Kidney (tissue), 22 donors: Measurements from ENCODE around the gene GTPBP2. TPM values are rescaled to one million over a fixed set of nuclear protein-coding genes. Genes with fewer than 3 reads are reported as not detected.
A peak's percentile ranks its signal among the peaks of the same experiment; 100 is the strongest.

Source experiments
- DNase-seq, 5 donors: peaks; one replicate each; pipeline ENCODE4 v3.0.0-alpha.2; 2013 to 2020
- FAIRE-seq: peaks from 2 replicates; lab custom pipeline; 2012; peaks lifted over from hg19 to GRCh38; lab: Jason Lieb, UNC
- H3K27ac ChIP-seq, 2 donors: one replicate each; pipeline ENCODE4 v1.7.0; 2013; ENCODE audit warnings: low read depth in 2 of 2, low read length in 2 of 2, inconsistent platforms in 1 of 2
- H3K27me3 ChIP-seq: one replicate; pipeline ENCODE4 v1.7.1; 2013; ENCODE audit warnings: low read length, inconsistent platforms; ENCODE audit not compliant: control insufficient read depth, insufficient read depth
- H3K36me3 ChIP-seq, 3 donors: one replicate each; pipeline versions ENCODE4 v1.7.0 to v1.7.1; 2013; ENCODE audit warnings: low read length in 3 of 3, control low read depth in 1 of 3, inconsistent platforms in 1 of 3; ENCODE audit not compliant: insufficient read depth in 3 of 3, control insufficient read depth in 2 of 3
- H3K4me1 ChIP-seq, 3 donors: one replicate each; pipeline versions ENCODE4 v1.7.0 to v1.7.1; 2013; ENCODE audit warnings: low read length in 3 of 3, inconsistent platforms in 1 of 3, low read depth in 1 of 3; ENCODE audit not compliant: control insufficient read depth in 2 of 3, insufficient read depth in 2 of 3
- H3K4me3 ChIP-seq, 3 donors: one replicate each; pipeline versions ENCODE4 v1.7.0 to v1.8.1; 2013; ENCODE audit warnings: low read length in 3 of 3, control low read depth in 1 of 3, inconsistent platforms in 1 of 3
- H3K9ac ChIP-seq, 3 donors: one replicate each; pipeline versions ENCODE4 v1.7.0 to v1.7.1; 2013; ENCODE audit warnings: low read length in 3 of 3, control low read depth in 1 of 3, inconsistent platforms in 1 of 3
- H3K9me3 ChIP-seq, 3 donors: one replicate each; pipeline versions ENCODE4 v1.7.0 to v1.7.1; 2013; ENCODE audit warnings: low read length in 3 of 3, control low read depth in 1 of 3, inconsistent platforms in 1 of 3; ENCODE audit not compliant: control insufficient read depth in 2 of 3, insufficient read depth in 1 of 3
- intact Hi-C: fragments of 100-400 bp; cut with DNase I; formaldehyde crosslinking; loops from one replicate; pipeline ENCODE4 v1.11.1; 2022
- long read RNA-seq, 10 donors: library from polyadenylated mRNA in 1 of 10; unstranded in 1 of 10; transcript quantifications; one replicate each; pipeline ENCODE4 v2.0.0 and lab custom pipeline, GENCODE V29; 2021 to 2026
- polyA plus RNA-seq: library from polyadenylated mRNA; stranded (reverse); fragments of 350-450 nt; fragmentation: Illumina TruSeq; extraction: RNeasy Lipid Tissue Mini Kit (QIAGEN cat#74804); gene quantifications from one replicate; pipeline ENCODE4 v1.2.3, GENCODE V29; 2014; ENCODE audit warnings: low read depth, low replicate concordance; ENCODE audit not compliant: insufficient read depth
- total RNA-seq: library from RNA; stranded (reverse); fragmentation: NEBNext Ultra II Directional; extraction: Animal tissue kit (Norgen Biotek cat#: 25700); gene quantifications from one replicate; pipeline ENCODE4 v1.2.1, GENCODE V29; 2021
- TF ChIP-seq, protein P1 (sequence below): IDR thresholded peaks from 3 replicates; pipeline ENCODE4 v1.5.1; 2012; ENCODE audit warnings: mild to moderate bottlenecking, moderate library complexity, borderline replicate concordance; ENCODE audit not compliant: insufficient read depth; ENCODE audit errors: extremely low read depth
- donor health status: control.
- donor health status: control.
- donor health status: control.
- donor health status: control.
- donor health status: control.
- donor health status: DM: yes; HTN: yes; CAD: no.
- donor health status: Normal renal cell carcinoma (clear cell type).

GTPBP2 gene, protein sequence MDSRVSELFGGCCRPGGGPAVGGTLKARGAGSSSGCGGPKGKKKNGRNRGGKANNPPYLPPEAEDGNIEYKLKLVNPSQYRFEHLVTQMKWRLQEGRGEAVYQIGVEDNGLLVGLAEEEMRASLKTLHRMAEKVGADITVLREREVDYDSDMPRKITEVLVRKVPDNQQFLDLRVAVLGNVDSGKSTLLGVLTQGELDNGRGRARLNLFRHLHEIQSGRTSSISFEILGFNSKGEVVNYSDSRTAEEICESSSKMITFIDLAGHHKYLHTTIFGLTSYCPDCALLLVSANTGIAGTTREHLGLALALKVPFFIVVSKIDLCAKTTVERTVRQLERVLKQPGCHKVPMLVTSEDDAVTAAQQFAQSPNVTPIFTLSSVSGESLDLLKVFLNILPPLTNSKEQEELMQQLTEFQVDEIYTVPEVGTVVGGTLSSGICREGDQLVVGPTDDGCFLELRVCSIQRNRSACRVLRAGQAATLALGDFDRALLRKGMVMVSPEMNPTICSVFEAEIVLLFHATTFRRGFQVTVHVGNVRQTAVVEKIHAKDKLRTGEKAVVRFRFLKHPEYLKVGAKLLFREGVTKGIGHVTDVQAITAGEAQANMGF
- 64.6 TPM for total RNA-seq
- 19.7 TPM for polyA plus RNA-seq
- long read RNA-seq, donor 1, partial matches to known transcripts = 0 of 2 reads
- long read RNA-seq, donor 1, other reads (novel, unspliced or antisense) = 0 of 2 reads
- long read RNA-seq, donor 2, partial matches to known transcripts = 0 of 3 reads
- long read RNA-seq, donor 2, other reads (novel, unspliced or antisense) = 0 of 3 reads
- long read RNA-seq, donor 3, partial matches to known transcripts = 0 of 1 reads
- long read RNA-seq, donor 3, other reads (novel, unspliced or antisense) = 0 of 1 reads
- long read RNA-seq, donor 4 = 0 reads
- long read RNA-seq, donor 5 = 0 reads
- long read RNA-seq, donor 6 = 0 reads
- long read RNA-seq, donor 7, partial matches to known transcripts = 14 of 21 reads
- long read RNA-seq, donor 7, other reads (novel, unspliced or antisense) = 5 of 21 reads
- long read RNA-seq, donor 8, partial matches to known transcripts = 17 of 27 reads
- long read RNA-seq, donor 8, other reads (novel, unspliced or antisense) = 9 of 27 reads
- long read RNA-seq, donor 9, partial matches to known transcripts = 0 of 3 reads
- long read RNA-seq, donor 9, other reads (novel, unspliced or antisense) = 0 of 3 reads
- long read RNA-seq, donor 10, transcript GTPBP2-202 (12 exons, 2,933 nt) = major isoform, 5 of 5 reads
- long read RNA-seq, donor 10, partial matches to known transcripts = 0 of 5 reads
- long read RNA-seq, donor 10, other reads (novel, unspliced or antisense) = 0 of 5 reads

DNA sequence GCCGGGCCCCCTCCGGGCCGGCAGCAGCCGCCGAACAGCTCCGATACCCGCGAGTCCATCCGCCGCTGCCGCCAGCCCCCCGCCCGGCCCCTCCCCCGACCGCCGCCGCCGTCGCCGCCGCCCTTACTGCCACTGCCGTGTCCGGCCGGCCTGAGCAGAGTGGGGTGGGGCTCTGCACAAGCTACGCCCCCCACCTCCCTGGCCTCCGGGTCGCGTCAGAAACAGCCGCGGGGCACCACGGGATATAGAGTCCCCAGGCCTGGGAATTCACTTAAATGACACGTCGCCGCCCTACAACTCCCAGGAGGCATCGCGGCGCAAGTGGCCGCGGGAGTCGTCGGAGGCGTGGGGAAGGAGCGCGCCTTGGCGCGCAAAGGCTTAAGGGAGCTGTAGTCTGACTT is at the start of gene GTPBP2:
Gene GTPBP2 (minus strand): TSS at position 161 of the 401 bp plus-strand sequence. CDS start 102 bp downstream, at position 59.
- H3K9ac ChIP-seq = peak within 1 kb of the TSS; percentile 82 to 99 (median 87)
- no peaks in the 10 kb centered on the region for H3K27me3 ChIP-seq
- intact Hi-C loops = no loop called here
- H3K4me1 ChIP-seq = peaks cover 0 to 12% (median 9%) of the 10 kb centered on the region in 3 donors
- peak; percentile 99 to 100 (median 99) for DNase-seq
- peaks cover 0 to 13% (median 11%) of the 10 kb centered on the region in 3 donors for H3K36me3 ChIP-seq
- TF ChIP-seq, protein P1, sequence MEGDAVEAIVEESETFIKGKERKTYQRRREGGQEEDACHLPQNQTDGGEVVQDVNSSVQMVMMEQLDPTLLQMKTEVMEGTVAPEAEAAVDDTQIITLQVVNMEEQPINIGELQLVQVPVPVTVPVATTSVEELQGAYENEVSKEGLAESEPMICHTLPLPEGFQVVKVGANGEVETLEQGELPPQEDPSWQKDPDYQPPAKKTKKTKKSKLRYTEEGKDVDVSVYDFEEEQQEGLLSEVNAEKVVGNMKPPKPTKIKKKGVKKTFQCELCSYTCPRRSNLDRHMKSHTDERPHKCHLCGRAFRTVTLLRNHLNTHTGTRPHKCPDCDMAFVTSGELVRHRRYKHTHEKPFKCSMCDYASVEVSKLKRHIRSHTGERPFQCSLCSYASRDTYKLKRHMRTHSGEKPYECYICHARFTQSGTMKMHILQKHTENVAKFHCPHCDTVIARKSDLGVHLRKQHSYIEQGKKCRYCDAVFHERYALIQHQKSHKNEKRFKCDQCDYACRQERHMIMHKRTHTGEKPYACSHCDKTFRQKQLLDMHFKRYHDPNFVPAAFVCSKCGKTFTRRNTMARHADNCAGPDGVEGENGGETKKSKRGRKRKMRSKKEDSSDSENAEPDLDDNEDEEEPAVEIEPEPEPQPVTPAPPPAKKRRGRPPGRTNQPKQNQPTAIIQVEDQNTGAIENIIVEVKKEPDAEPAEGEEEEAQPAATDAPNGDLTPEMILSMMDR = no peak
- peak within 1 kb of the TSS; percentile 80 to 87 (median 86) for H3K4me3 ChIP-seq
- FAIRE-seq = peak; percentile 13
- peak within 1 kb of the TSS; percentile 88 to 96 for H3K27ac ChIP-seq
- no peaks in the 10 kb centered on the region for H3K9me3 ChIP-seq

DNA sequence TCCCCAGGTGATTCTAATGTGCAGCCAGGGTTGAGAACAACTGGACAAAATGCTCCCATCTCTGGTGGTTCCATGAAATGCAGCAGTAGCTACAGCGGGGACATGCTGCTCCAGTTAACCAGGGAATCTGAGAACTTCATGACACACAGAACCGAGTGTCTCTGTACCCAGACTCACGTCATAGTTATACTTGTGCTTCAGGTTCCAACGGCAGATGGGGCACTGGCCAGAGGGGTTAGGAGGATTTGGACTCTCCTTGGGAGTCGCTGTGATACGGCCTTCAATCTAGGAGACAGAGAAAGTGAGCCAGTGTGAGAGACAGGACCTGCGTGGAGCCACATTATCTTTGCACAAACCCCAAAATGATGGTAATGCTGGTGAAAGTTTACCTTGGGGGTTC is 49.3 kb upstream of the GTPBP2 start:
- Histone ChIP-seq H3K9me3 (no peaks in the 10 kb centered on the region), H3K9ac (no peak overlapping the region), H3K4me3 (no peak overlapping the region), H3K27me3 (no peaks in the 10 kb centered on the region), H3K4me1 (no peaks in the 10 kb centered on the region), H3K27ac (no peak overlapping the region), H3K36me3 (peaks cover 4 to 68% (median 31%) of the 10 kb centered on the region in 3 donors)
- intact Hi-C loops = no loop called here
- FAIRE-seq (no peak), DNase-seq (no peak)
- TF ChIP-seq, protein P1 = no peak

DNA sequence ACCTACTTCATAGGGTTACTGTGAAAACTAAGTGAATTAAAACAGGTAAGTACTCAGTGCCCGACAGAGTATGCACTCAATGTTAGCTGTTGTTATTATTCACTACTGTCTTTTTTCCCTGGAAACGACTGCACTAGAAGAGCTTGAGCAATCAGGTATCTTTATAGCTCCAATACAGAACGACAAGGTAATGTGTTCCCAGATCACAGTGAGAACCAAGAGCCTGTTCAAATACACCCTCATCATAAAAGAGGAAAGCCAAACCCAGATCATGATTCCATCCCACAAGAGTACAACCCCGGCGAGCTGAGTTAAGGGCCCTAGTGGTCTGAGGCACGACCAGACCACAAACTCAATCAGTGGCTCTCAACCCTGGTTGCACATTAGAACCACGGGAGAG is 48.7 kb upstream of the GTPBP2 start:
- DNase-seq (no peak), FAIRE-seq (no peak)
- Histone ChIP-seq H3K4me1 (no peaks in the 10 kb centered on the region), H3K27ac (no peak overlapping the region), H3K9ac (no peak overlapping the region), H3K36me3 (peaks cover 4 to 68% (median 31%) of the 10 kb centered on the region in 3 donors), H3K27me3 (no peaks in the 10 kb centered on the region), H3K9me3 (no peaks in the 10 kb centered on the region), H3K4me3 (no peak overlapping the region)
- intact Hi-C loops = no loop called here
- TF ChIP-seq, protein P1 = no peak
